Loucy (cell line): ENCODE data around the gene SECISBP2.

Source experiments
- H2AFZ ChIP-seq: fragments of 200-600 bp; sonication (generic); 2 replicates; pipeline ENCODE4 v1.6.0; 2016; ENCODE audit warnings: antibody characterized with exemption, mild to moderate bottlenecking, low read length, moderate library complexity
- H3F3A ChIP-seq: fragments of 200-600 bp; 2 replicates; pipeline ENCODE4 v1.6.0; 2016; ENCODE audit warnings: antibody characterized with exemption, low read depth, mild to moderate bottlenecking
- H3K27me3 ChIP-seq: fragments of 200-600 bp; sonication (generic); 2 replicates; pipeline ENCODE4 v1.6.1; 2014; ENCODE audit warnings: low read length, mild to moderate bottlenecking; ENCODE audit not compliant: insufficient read depth, poor library complexity, severe bottlenecking
- H3K36me3 ChIP-seq: fragments of 200-600 bp; sonication (generic); 2 replicates; pipeline ENCODE4 v1.6.1; 2016; ENCODE audit warnings: low read length; ENCODE audit not compliant: insufficient read depth
- H3K4me1 ChIP-seq: fragments of 200-600 bp; sonication (generic); 2 replicates; pipeline ENCODE4 v1.5.1; 2014; ENCODE audit warnings: low read length, mild to moderate bottlenecking; ENCODE audit not compliant: insufficient read depth, poor library complexity, severe bottlenecking
- H3K4me2 ChIP-seq: fragments of 200-600 bp; sonication (generic); 2 replicates; pipeline ENCODE4 v1.6.0; 2014; ENCODE audit warnings: antibody characterized with exemption, low read length, low read depth, mild to moderate bottlenecking; ENCODE audit not compliant: poor library complexity, severe bottlenecking
- H3K4me3 ChIP-seq: fragments of 200-600 bp; sonication (generic); 2 replicates; pipeline ENCODE4 v1.5.1; 2014; ENCODE audit warnings: low read length, mild to moderate bottlenecking, mixed read lengths; ENCODE audit not compliant: poor library complexity, severe bottlenecking
- H3K79me2 ChIP-seq: fragments of 200-600 bp; sonication (generic); 2 replicates; pipeline ENCODE4 v1.6.1; 2014; ENCODE audit warnings: low read length; ENCODE audit not compliant: insufficient read depth
- H3K9ac ChIP-seq: fragments of 200-600 bp; sonication (generic); 2 replicates; pipeline ENCODE4 v1.6.0; 2014; ENCODE audit warnings: mild to moderate bottlenecking, low read depth, low read length, moderate library complexity; ENCODE audit not compliant: poor library complexity, severe bottlenecking
- H3K9me2 ChIP-seq: fragments of 200-600 bp; sonication (generic); replicated peaks from 2 replicates; pipeline ENCODE4 v1.6.1; 2016; ENCODE audit warnings: low read depth, low read length, mixed read lengths
- H3K9me3 ChIP-seq: fragments of 200-600 bp; sonication (generic); 2 replicates; pipeline ENCODE4 v1.6.1; 2014; ENCODE audit warnings: mild to moderate bottlenecking, antibody characterized with exemption, low read length, low read depth; ENCODE audit not compliant: insufficient read depth
- H4K20me1 ChIP-seq: fragments of 200-600 bp; sonication (generic); 2 replicates; pipeline ENCODE4 v1.6.0; 2014; ENCODE audit warnings: antibody characterized with exemption, low read length, mild to moderate bottlenecking; ENCODE audit not compliant: insufficient read depth, poor library complexity, severe bottlenecking
- EZH2phosphoT487 ChIP-seq: fragments of 200-600 bp; IDR thresholded peaks from 2 replicates; pipeline ENCODE4 v1.6.1; 2018; ENCODE audit warnings: antibody characterized with exemption, mild to moderate bottlenecking, moderate library complexity, borderline replicate concordance
- TF ChIP-seq, protein P1 (sequence below): fragments of 200-600 bp; sonication (generic); conservative IDR thresholded peaks from 2 replicates; pipeline ENCODE4 v1.5.1; 2014; ENCODE audit warnings: mild to moderate bottlenecking, antibody characterized with exemption, low read length

The SECISBP2 gene

GRCh38 chr9:89277043-89277442, 41.3 kb upstream of the SECISBP2 start:
- TF ChIP-seq, protein P1, sequence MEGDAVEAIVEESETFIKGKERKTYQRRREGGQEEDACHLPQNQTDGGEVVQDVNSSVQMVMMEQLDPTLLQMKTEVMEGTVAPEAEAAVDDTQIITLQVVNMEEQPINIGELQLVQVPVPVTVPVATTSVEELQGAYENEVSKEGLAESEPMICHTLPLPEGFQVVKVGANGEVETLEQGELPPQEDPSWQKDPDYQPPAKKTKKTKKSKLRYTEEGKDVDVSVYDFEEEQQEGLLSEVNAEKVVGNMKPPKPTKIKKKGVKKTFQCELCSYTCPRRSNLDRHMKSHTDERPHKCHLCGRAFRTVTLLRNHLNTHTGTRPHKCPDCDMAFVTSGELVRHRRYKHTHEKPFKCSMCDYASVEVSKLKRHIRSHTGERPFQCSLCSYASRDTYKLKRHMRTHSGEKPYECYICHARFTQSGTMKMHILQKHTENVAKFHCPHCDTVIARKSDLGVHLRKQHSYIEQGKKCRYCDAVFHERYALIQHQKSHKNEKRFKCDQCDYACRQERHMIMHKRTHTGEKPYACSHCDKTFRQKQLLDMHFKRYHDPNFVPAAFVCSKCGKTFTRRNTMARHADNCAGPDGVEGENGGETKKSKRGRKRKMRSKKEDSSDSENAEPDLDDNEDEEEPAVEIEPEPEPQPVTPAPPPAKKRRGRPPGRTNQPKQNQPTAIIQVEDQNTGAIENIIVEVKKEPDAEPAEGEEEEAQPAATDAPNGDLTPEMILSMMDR = no peak
- no peak for TF ChIP-seq EZH2phosphoT487
- no peak overlapping the region for H3K9ac ChIP-seq

GRCh38 chr9:89277454-89277853, 40.8 kb upstream of the SECISBP2 start:
- TF ChIP-seq, protein P1 = no peak
- no peak for TF ChIP-seq EZH2phosphoT487
- H3K4me1 ChIP-seq = peaks cover 18% of the 10 kb centered on the region
- peak overlapping the region; percentile 35 for H3K4me2 ChIP-seq
- H3K27me3 ChIP-seq = peaks cover 68% of the 10 kb centered on the region
- peaks cover 3% of the 10 kb centered on the region for H4K20me1 ChIP-seq
- peaks cover 22% of the 10 kb centered on the region for H3K9me3 ChIP-seq
- no peak overlapping the region for H3K4me3 ChIP-seq
- no peak overlapping the region for H2AFZ ChIP-seq
- no peaks in the 10 kb centered on the region for H3K9me2 ChIP-seq
- no peak overlapping the region for H3K9ac ChIP-seq
- H3K79me2 ChIP-seq = no peaks in the 10 kb centered on the region
- no peaks in the 10 kb centered on the region for H3K36me3 ChIP-seq
- H3F3A ChIP-seq = peaks cover 5% of the 10 kb centered on the region; the same call in 1 of the 2 replicates

More at GRCh38 chr9:89277043-89277442, 41.3 kb upstream of the SECISBP2 start:
- Histone ChIP-seq H3F3A (peaks cover 5% of the 10 kb centered on the region; the same call in 1 of the 2 replicates), H3K9me2 (no peaks in the 10 kb centered on the region), H3K27me3 (peaks cover 64% of the 10 kb centered on the region), H3K4me2 (peak overlapping the region; percentile 35), H3K4me1 (peaks cover 18% of the 10 kb centered on the region), H2AFZ (no peak overlapping the region), H3K9me3 (peaks cover 22% of the 10 kb centered on the region), H4K20me1 (peaks cover 3% of the 10 kb centered on the region), H3K4me3 (no peak overlapping the region), H3K36me3 (no peaks in the 10 kb centered on the region), H3K79me2 (no peaks in the 10 kb centered on the region)

- Histone ChIP-seq H3F3A (peaks cover 5% of the 10 kb centered on the region; the same call in 1 of the 2 replicates), H3K4me1 (peaks cover 18% of the 10 kb centered on the region), H3K27me3 (peaks cover 72% of the 10 kb centered on the region), H3K4me3 (no peak overlapping the region), H3K36me3 (no peaks in the 10 kb centered on the region), H2AFZ (no peak overlapping the region), H3K9ac (no peak overlapping the region), H3K9me2 (no peaks in the 10 kb centered on the region), H3K4me2 (peak overlapping the region; percentile 36), H3K79me2 (no peaks in the 10 kb centered on the region), H3K9me3 (peaks cover 19% of the 10 kb centered on the region), H4K20me1 (peaks cover 3% of the 10 kb centered on the region)
- TF ChIP-seq, protein P1 = no peak
- TF ChIP-seq EZH2phosphoT487 = no peak
These were observed 39.7 kb upstream of the SECISBP2 start for GRCh38 chr9:89278551-89278950.
